Fibroblast of lung (primary cell): ENCODE data around the gene NEURL1.

ENCODE experiments used
- CTCF ChIP-seq, 2 donors: IDR thresholded peaks in 1 of 2; conservative IDR thresholded peaks in 1 of 2; 1 replicate in 1 of 2; 2 replicates in 1 of 2; pipeline ENCODE4 v1.5.1; 2011 to 2012; ENCODE audit warnings: low read length in 2 of 2, control low read depth in 1 of 2, inconsistent platforms in 1 of 2, low read depth in 1 of 2, mild to moderate bottlenecking in 1 of 2
- EZH2 ChIP-seq: IDR thresholded peaks from 2 replicates; pipeline ENCODE4 v1.5.1; 2012; ENCODE audit warnings: low read length, control low read depth, mild to moderate bottlenecking; ENCODE audit errors: missing control alignments

- TF ChIP-seq CTCF (conservative IDR thresholded peaks at IDR 0.05 in 1 of 2, IDR thresholded peaks at IDR 0.05 in 1 of 2; ENCODE audit: low read depth in 1 of 2, low read length in 2 of 2) (peak in 1 of 2 donors; percentile 23), EZH2 (no peak)
Measured at GRCh38 chr10:103476046-103476768, 17.3 kb upstream of the NEURL1 start.
